Measurements from ENCODE around the gene ABAT.

Gene ABAT

DNA sequence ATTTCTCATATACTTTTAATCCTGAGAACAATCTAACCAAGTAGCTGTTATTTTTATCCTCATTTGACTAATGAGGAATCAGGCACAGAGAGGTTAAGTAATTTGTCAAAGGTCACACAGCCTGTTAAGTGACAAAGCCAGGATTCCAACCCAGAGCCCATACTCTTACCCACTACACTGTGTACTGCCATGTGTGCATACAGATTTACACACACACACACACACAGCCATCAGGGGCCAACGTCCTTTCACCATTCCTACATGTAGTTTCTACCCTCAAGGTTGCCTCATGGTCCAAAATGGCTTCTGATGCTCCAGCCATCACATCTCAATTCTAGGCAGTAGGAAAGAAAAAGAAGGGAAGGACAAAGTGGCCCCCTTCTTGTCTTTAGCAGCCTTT is 100.9 kb downstream of the ABAT start:
- Histone ChIP-seq H3K79me2 (ENCODE audit: insufficient read depth, low read length) (no peaks in the 10 kb centered on the region), H3K27ac (ENCODE audit: low read depth, low read length, poor library complexity, severe bottlenecking) (no peak overlapping the region), H3K27me3 (ENCODE audit: insufficient read depth, low read length) (peaks cover 6% of the 10 kb centered on the region; the same call in 1 of the 2 replicates), H3F3A (ENCODE audit: insufficient read depth, low read length) (no peaks in the 10 kb centered on the region), H3K9me2 (ENCODE audit: low read depth, low read length) (no peaks in the 10 kb centered on the region), H4K20me1 (ENCODE audit: insufficient read depth, low read length) (no peaks in the 10 kb centered on the region), H3K9me3 (ENCODE audit: low read length) (no peaks in the 10 kb centered on the region), H3K4me1 (ENCODE audit: insufficient read depth, low read length, severe bottlenecking) (no peaks in the 10 kb centered on the region), H3K36me3 (ENCODE audit: insufficient read depth, low read length) (no peaks in the 10 kb centered on the region), H2AFZ (ENCODE audit: low read length) (no peak overlapping the region), H3K4me2 (ENCODE audit: low read length) (no peak overlapping the region), H3K4me3 (ENCODE audit: low read depth, low read length, poor library complexity, severe bottlenecking) (no peak overlapping the region), H3K9ac (ENCODE audit: low read length) (no peak overlapping the region)
- no peak for TF ChIP-seq EZH2 (IDR thresholded peaks at IDR 0.05; ENCODE audit: borderline replicate concordance, low read length)
- TF ChIP-seq, protein P1, sequence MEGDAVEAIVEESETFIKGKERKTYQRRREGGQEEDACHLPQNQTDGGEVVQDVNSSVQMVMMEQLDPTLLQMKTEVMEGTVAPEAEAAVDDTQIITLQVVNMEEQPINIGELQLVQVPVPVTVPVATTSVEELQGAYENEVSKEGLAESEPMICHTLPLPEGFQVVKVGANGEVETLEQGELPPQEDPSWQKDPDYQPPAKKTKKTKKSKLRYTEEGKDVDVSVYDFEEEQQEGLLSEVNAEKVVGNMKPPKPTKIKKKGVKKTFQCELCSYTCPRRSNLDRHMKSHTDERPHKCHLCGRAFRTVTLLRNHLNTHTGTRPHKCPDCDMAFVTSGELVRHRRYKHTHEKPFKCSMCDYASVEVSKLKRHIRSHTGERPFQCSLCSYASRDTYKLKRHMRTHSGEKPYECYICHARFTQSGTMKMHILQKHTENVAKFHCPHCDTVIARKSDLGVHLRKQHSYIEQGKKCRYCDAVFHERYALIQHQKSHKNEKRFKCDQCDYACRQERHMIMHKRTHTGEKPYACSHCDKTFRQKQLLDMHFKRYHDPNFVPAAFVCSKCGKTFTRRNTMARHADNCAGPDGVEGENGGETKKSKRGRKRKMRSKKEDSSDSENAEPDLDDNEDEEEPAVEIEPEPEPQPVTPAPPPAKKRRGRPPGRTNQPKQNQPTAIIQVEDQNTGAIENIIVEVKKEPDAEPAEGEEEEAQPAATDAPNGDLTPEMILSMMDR (IDR thresholded peaks at IDR 0.05; ENCODE audit: low read length) = no peak

DNA sequence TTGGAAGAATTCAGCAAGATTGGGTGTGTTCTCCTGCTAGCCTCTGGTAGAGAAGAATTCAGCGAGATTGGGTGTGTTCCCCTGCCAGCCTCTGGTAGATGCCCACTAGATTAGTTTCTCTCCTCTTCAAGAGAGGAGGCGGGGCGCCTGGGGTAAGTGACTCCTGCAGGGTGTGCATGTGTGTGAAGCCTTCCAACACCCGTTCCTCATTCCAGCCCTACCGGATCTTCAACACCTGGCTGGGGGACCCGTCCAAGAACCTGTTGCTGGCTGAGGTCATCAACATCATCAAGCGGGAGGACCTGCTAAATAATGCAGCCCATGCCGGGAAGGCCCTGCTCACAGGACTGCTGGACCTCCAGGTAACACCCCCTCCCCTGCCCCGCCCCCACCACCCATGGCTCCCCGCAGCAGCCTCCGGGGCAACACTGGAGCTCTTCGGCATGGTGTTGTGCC is 101.7 kb downstream of the ABAT start:
- Histone ChIP-seq H4K20me1 (ENCODE audit: insufficient read depth, low read length) (no peaks in the 10 kb centered on the region), H3K36me3 (ENCODE audit: insufficient read depth, low read length) (no peaks in the 10 kb centered on the region), H3F3A (ENCODE audit: insufficient read depth, low read length) (no peaks in the 10 kb centered on the region)

DNA sequence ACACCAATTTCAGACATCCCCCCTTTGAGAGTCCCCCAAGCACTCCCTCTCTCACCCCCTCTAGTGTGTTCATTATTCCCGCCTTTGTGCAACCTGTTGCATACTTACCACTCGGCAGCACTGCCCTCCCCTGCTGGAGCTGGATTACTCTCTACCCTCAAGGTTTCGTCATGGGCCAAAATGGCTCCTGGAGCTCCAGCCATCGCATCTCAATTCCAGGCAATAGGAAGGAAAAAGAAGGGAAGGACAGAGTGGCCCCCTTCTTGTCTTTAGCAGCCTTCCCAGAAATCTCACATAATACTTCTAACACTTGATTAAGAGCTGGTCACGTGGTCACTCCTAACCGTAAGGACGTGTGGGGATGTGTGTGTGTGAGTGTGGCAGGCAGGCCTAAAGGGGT is 102.8 kb downstream of the ABAT start:
- H3K4me2 ChIP-seq (ENCODE audit: low read length) = no peak overlapping the region
- no peaks in the 10 kb centered on the region for H4K20me1 ChIP-seq (ENCODE audit: insufficient read depth, low read length)
- TF ChIP-seq, protein P1 (IDR thresholded peaks at IDR 0.05; ENCODE audit: low read length) = no peak
- no peak for TF ChIP-seq EZH2 (IDR thresholded peaks at IDR 0.05; ENCODE audit: borderline replicate concordance, low read length)
- H3K4me3 ChIP-seq (ENCODE audit: low read depth, low read length, poor library complexity, severe bottlenecking) = no peak overlapping the region
- no peaks in the 10 kb centered on the region for H3F3A ChIP-seq (ENCODE audit: insufficient read depth, low read length)
- no peaks in the 10 kb centered on the region for H3K79me2 ChIP-seq (ENCODE audit: insufficient read depth, low read length)
- no peaks in the 10 kb centered on the region for H3K4me1 ChIP-seq (ENCODE audit: insufficient read depth, low read length, severe bottlenecking)
- no peaks in the 10 kb centered on the region for H3K36me3 ChIP-seq (ENCODE audit: insufficient read depth, low read length)
- no peak overlapping the region for H3K9ac ChIP-seq (ENCODE audit: low read length)
- no peaks in the 10 kb centered on the region for H3K9me3 ChIP-seq (ENCODE audit: low read length)
- H3K9me2 ChIP-seq (ENCODE audit: low read depth, low read length) = no peaks in the 10 kb centered on the region
- H3K27ac ChIP-seq (ENCODE audit: low read depth, low read length, poor library complexity, severe bottlenecking) = no peak overlapping the region
- H3K27me3 ChIP-seq (ENCODE audit: insufficient read depth, low read length) = peaks cover 6% of the 10 kb centered on the region; the same call in 1 of the 2 replicates
- no peak overlapping the region for H2AFZ ChIP-seq (ENCODE audit: low read length)

More for the DNA sequence above, 101.7 kb downstream of the ABAT start:
- Histone ChIP-seq H2AFZ (ENCODE audit: low read length) (no peak overlapping the region), H3K9me3 (ENCODE audit: low read length) (no peaks in the 10 kb centered on the region), H3K79me2 (ENCODE audit: insufficient read depth, low read length) (no peaks in the 10 kb centered on the region), H3K4me1 (ENCODE audit: insufficient read depth, low read length, severe bottlenecking) (no peaks in the 10 kb centered on the region), H3K4me2 (ENCODE audit: low read length) (no peak overlapping the region), H3K27me3 (ENCODE audit: insufficient read depth, low read length) (peaks cover 6% of the 10 kb centered on the region; the same call in 1 of the 2 replicates), H3K4me3 (ENCODE audit: low read depth, low read length, poor library complexity, severe bottlenecking) (no peak overlapping the region), H3K9me2 (ENCODE audit: low read depth, low read length) (no peaks in the 10 kb centered on the region), H3K27ac (ENCODE audit: low read depth, low read length, poor library complexity, severe bottlenecking) (no peak overlapping the region), H3K9ac (ENCODE audit: low read length) (no peak overlapping the region)
- TF ChIP-seq, protein P1 (IDR thresholded peaks at IDR 0.05; ENCODE audit: low read length) = no peak
- no peak for TF ChIP-seq EZH2 (IDR thresholded peaks at IDR 0.05; ENCODE audit: borderline replicate concordance, low read length)

All from OCI-LY1 (cell line).